H4 (cell line): ENCODE results near the gene TSEN2. TPM values are rescaled to one million over a fixed set of nuclear protein-coding genes. Genes with fewer than 3 reads are reported as not detected.

ENCODE experiments used
- total RNA-seq: library from RNA; depleted of rRNA; stranded (reverse); fragments of >200 nt; shearing (Covaris generic); gene quantifications from 2 replicates; pipeline ENCODE4 v1.2.3, GENCODE V29; 2014; rRNA removed

TSEN2 gene
- total RNA-seq, 1 experiment from 2014 or later: 13.7 TPM

Other genes starting within 250 kb of the TSEN2 start
- gene PPARG, start 195.4 kb upstream of the TSEN2 start, total RNA-seq: 34.7 and 36.8 TPM in 2 replicates
- not detected in 2 replicates for gene MKRN2OS, start 61.0 kb downstream of the TSEN2 start, total RNA-seq
- gene MKRN2, start 72.6 kb downstream of the TSEN2 start, total RNA-seq: 29.9 and 35.0 TPM in 2 replicates
- 81.5 and 89.2 TPM in 2 replicates for gene RAF1, start 179.6 kb downstream of the TSEN2 start, total RNA-seq